ENCODE results near the gene CHAMP1.

GRCh38 chr13:114325729-114326128, 11.4 kb downstream of the CHAMP1 start:
- TF ChIP-seq CTCF (IDR thresholded peaks at IDR 0.05; ENCODE audit: extremely low read depth in 1 of 2, insufficient read depth in 1 of 2, low read depth in 1 of 2, low read length in 2 of 2) = no peak
- TF ChIP-seq POLR2AphosphoS5 (IDR thresholded peaks at IDR 0.05; ENCODE audit: insufficient read depth, low read depth, low read length) = no peak
- TF ChIP-seq MAX (IDR thresholded peaks at IDR 0.05; ENCODE audit: insufficient read depth, insufficient read length) = no peak

Data from endothelial cell of umbilical vein (primary cell).